NB4 (cell line): ENCODE results near the gene STK35.

Experiments used
- TF ChIP-seq, protein P1 (sequence below): IDR thresholded peaks from one replicate; pipeline ENCODE4 v1.5.1; 2012; ENCODE audit warnings: low read depth, low read length
- TF ChIP-seq, protein P2 (sequence below): IDR thresholded peaks from 2 replicates; pipeline ENCODE4 v1.6.1; 2011; ENCODE audit warnings: low read depth, low read length

DNA sequence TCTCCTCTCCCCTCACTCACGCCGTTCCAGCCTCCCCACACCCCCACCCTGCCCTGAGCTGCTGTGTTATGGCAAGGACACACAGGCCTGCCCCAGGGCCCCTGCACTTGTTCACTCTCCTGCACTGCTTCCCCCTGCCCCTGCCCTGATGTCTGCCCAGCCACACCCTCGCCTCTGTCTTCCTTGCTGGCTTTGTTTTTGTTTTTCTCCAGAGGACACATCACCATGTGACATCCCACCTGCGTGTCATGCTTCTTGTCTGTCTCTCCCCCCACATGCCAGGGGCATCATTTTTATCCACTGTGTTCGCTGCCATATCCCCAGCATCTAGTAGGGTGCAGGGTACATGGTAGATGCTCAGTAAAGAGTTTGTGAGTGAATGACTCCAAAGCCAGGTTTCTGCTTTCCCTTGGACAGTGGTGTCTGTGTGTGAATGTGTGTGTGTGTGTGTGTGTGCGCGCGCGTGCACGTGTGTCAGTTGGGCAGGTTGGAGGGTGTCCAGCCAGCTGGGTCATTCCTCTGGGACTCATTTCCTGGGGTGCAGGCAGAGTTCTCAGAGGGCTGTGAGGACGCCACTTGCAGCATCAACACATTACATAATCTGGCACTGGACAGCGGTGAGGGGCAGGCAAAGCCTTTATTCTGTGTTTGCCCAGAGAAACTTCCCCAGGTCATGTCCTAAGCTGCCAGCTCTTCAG lies 60.6 kb downstream of the STK35 start:
- TF ChIP-seq, protein P1, sequence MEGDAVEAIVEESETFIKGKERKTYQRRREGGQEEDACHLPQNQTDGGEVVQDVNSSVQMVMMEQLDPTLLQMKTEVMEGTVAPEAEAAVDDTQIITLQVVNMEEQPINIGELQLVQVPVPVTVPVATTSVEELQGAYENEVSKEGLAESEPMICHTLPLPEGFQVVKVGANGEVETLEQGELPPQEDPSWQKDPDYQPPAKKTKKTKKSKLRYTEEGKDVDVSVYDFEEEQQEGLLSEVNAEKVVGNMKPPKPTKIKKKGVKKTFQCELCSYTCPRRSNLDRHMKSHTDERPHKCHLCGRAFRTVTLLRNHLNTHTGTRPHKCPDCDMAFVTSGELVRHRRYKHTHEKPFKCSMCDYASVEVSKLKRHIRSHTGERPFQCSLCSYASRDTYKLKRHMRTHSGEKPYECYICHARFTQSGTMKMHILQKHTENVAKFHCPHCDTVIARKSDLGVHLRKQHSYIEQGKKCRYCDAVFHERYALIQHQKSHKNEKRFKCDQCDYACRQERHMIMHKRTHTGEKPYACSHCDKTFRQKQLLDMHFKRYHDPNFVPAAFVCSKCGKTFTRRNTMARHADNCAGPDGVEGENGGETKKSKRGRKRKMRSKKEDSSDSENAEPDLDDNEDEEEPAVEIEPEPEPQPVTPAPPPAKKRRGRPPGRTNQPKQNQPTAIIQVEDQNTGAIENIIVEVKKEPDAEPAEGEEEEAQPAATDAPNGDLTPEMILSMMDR: no peak
- TF ChIP-seq, protein P2, sequence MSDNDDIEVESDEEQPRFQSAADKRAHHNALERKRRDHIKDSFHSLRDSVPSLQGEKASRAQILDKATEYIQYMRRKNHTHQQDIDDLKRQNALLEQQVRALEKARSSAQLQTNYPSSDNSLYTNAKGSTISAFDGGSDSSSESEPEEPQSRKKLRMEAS: no peak
